ENCODE data around the gene ARHGEF12. TPM values are rescaled to one million over a fixed set of nuclear protein-coding genes. Genes with fewer than 3 reads are reported as not detected.

The ARHGEF12 gene
- total RNA-seq, 4 donors from 2014 or later: 52.9 to 77.3 (median 61.4) TPM

DNA sequence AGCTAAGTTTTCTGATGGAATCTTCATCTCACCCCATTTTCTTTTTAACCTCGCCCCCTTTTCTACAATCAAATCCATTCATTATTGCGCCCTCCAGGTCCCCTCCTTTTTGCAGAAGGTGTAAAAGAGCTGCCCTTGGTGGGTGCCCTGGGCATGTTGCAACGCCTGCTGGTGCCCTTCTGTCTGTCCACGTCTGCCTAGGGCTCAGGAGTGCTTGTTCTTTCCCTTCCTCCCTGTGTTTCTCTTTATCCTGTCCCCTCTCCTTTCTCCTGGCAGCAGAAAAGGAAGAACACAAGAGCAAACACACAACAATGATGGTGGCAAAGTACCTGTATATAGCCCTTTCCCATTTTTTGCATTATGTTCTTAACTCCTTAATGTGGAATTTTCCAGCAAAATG is 17.3 kb upstream of the ARHGEF12 start:
- no peaks in the 10 kb centered on the region for H3K9me3 ChIP-seq
- peak overlapping the region in 1 of 4 donors; percentile 6 for H3K27ac ChIP-seq
- TF ChIP-seq, protein P1, sequence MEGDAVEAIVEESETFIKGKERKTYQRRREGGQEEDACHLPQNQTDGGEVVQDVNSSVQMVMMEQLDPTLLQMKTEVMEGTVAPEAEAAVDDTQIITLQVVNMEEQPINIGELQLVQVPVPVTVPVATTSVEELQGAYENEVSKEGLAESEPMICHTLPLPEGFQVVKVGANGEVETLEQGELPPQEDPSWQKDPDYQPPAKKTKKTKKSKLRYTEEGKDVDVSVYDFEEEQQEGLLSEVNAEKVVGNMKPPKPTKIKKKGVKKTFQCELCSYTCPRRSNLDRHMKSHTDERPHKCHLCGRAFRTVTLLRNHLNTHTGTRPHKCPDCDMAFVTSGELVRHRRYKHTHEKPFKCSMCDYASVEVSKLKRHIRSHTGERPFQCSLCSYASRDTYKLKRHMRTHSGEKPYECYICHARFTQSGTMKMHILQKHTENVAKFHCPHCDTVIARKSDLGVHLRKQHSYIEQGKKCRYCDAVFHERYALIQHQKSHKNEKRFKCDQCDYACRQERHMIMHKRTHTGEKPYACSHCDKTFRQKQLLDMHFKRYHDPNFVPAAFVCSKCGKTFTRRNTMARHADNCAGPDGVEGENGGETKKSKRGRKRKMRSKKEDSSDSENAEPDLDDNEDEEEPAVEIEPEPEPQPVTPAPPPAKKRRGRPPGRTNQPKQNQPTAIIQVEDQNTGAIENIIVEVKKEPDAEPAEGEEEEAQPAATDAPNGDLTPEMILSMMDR (IDR thresholded peaks at IDR 0.05 in 4 of 5, conservative IDR thresholded peaks at IDR 0.05 in 1 of 5): no peak
- TF ChIP-seq POLR2A (IDR thresholded peaks at IDR 0.05): no peak
- DNase-seq (no peak), ATAC-seq (no peak)
- no peaks in the 10 kb centered on the region for H3K27me3 ChIP-seq
- H3K4me3 ChIP-seq: no peak overlapping the region
- no peaks in the 10 kb centered on the region for H3K4me1 ChIP-seq
- in situ Hi-C loops (cut with MboI; ENCODE audit: low sequenced_read_pairs in 4 of 4) (no loop called here), intact Hi-C loops (cut with DNase I; ENCODE audit: low total_unique reads) (no loop called here)
- H3K36me3 ChIP-seq: no peaks in the 10 kb centered on the region

DNA sequence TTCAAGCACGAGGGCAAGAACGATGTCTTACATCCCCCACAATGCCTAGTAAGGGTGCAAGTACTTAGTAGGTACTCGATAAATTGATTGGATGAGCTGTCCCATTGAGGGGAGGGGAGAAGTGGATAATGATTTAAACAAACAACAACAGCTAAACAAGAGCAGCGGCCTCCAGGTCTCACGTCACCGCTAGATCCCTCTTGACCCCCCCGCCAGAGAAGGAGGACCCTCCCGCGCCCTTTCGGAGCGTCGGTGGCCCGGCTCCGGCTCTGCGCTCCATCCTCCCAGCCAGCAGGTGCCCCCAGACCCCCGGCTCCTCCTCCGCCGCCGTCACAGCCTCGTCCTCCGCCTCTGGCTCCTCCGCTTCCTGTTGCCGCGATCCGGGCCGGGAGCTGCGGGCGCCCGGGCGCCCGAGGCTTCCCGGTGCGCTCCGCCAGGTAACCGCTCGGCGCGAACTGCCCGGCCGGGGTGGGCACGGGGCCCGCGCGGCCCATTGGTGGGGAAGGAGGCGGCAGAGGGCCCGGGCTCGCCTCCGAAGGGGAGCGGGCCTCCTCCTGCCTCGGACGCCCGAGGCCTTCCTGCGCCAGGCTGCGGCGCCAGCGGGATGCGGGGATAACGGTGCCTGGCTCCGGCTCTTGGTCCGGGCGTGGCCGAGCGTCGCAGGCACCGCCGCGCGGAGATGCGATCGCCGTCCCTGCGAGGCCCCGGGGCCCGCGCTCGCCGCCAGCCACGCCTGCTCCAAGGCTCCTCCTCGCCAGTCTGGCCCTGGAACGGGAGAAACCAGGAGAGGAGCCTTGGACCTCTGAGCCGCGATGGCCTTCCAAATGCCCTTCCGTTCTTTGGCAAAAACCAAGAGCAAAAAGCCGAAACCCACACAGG is 11.0 kb upstream of the ARHGEF12 start, which contains the start of gene TLCD5:
Gene TLCD5 (plus strand): TSS at position 368 of the 879 bp plus-strand sequence. CDS start 2,143 bp downstream, outside the sequence.
- Histone ChIP-seq H3K9me3 (no peaks in the 10 kb centered on the region), H3K4me1 (peaks cover 4 to 6% of the 10 kb centered on the region in 2 donors), H3K4me3 (peak within 1 kb of the TSS; percentile 49 to 78 (median 62)), H3K36me3 (no peaks in the 10 kb centered on the region), H3K27ac (peak within 1 kb of the TSS; percentile 66 to 85 (median 78)), H3K27me3 (peaks cover 0 to 17% (median 0%) of the 10 kb centered on the region in 3 donors)
- no peak for DNase-seq
- intact Hi-C loops (cut with DNase I; ENCODE audit: low total_unique reads): loop anchor here (5.0 kb wide), 1 partner anchor 162 kb away; no protein-coding TSS in a partner anchor
- TF ChIP-seq, protein P1 (IDR thresholded peaks at IDR 0.05 in 4 of 5, conservative IDR thresholded peaks at IDR 0.05 in 1 of 5): no peak
- TF ChIP-seq POLR2A (IDR thresholded peaks at IDR 0.05): peak; percentile 36 to 56
- in situ Hi-C loops (cut with MboI; ENCODE audit: low sequenced_read_pairs in 4 of 4): loop anchor here in 2 of 4 donors (25.0 kb wide), 1 partner anchor 112 kb away; no protein-coding TSS in a partner anchor
- ATAC-seq: peak; percentile 39 to 65

DNA sequence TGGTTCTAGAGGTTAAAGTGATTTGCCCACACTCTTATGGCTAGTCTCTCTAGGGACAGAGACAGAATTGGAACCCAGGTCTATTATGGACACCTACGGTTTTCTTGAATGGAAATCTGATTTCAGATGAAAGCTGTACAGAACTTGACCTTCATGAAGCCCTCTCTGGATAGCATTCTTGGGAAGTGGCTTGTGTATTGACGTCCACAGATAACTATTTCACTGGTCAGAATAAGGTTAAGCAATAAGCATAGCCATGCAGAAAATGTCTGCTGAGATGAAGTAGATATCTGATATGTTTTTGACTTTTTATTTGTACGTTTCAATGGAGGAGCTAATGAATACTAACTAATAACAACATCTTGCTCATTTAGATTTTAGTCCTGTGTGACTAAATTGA is 10.0 kb upstream of the ARHGEF12 start:
- Histone ChIP-seq H3K4me1 (peaks cover 4 to 6% of the 10 kb centered on the region in 2 donors), H3K27ac (peak overlapping the region; percentile 66 to 85 (median 78)), H3K4me3 (peak overlapping the region in 3 of 4 donors; percentile 49 to 72 (median 53)), H3K27me3 (peaks cover 0 to 17% (median 0%) of the 10 kb centered on the region in 3 donors), H3K9me3 (no peaks in the 10 kb centered on the region), H3K36me3 (no peaks in the 10 kb centered on the region)
- peak in 1 of 2 donors; percentile 32 for ATAC-seq
- in situ Hi-C loops (cut with MboI; ENCODE audit: low sequenced_read_pairs in 4 of 4): loop anchor here in 2 of 4 donors (25.0 kb wide), 1 partner anchor 111 kb away; no protein-coding TSS in a partner anchor
- no peak for DNase-seq
- intact Hi-C loops (cut with DNase I; ENCODE audit: low total_unique reads): loop anchor here (5.0 kb wide), 1 partner anchor 161 kb away; no protein-coding TSS in a partner anchor
- no peak for TF ChIP-seq POLR2A (IDR thresholded peaks at IDR 0.05)
- TF ChIP-seq, protein P1 (IDR thresholded peaks at IDR 0.05 in 4 of 5, conservative IDR thresholded peaks at IDR 0.05 in 1 of 5): no peak

DNA sequence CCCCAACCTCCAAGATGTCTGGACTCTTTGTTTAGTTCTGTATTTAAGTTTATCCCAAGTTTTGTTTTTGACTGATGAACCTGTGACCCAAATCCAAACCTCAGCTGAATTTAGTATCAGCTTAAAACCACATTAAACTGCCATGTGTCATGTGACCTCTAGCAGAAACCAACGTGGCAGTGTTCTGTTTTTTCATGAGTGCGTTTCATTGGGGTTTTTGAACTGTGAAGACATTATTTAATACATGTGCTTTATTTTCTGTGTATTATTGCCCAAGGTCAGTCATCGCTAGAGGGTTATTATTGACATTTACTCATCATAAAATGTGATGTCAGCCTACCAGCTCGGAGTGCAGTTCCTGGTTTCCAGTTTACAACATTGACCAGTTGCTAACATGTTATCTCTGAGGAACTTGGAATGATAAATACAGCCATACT is 9.3 kb upstream of the ARHGEF12 start:
- TF ChIP-seq, protein P1 (IDR thresholded peaks at IDR 0.05 in 4 of 5, conservative IDR thresholded peaks at IDR 0.05 in 1 of 5): no peak
- TF ChIP-seq POLR2A (IDR thresholded peaks at IDR 0.05): no peak
- Histone ChIP-seq H3K36me3 (no peaks in the 10 kb centered on the region), H3K27me3 (peaks cover 0 to 17% (median 0%) of the 10 kb centered on the region in 3 donors), H3K9me3 (no peaks in the 10 kb centered on the region), H3K27ac (peak overlapping the region; percentile 50 to 85 (median 74)), H3K4me1 (peaks cover 6 to 8% of the 10 kb centered on the region in 2 donors), H3K4me3 (no peak overlapping the region)
- no peak for ATAC-seq
- intact Hi-C loops (cut with DNase I; ENCODE audit: low total_unique reads): loop anchor here (5.0 kb wide), 1 partner anchor 160 kb away; no protein-coding TSS in a partner anchor
- in situ Hi-C loops (cut with MboI; ENCODE audit: low sequenced_read_pairs in 4 of 4): loop anchor here in 2 of 4 donors (25.0 kb wide), 1 partner anchor 110 kb away; no protein-coding TSS in a partner anchor
- DNase-seq: no peak
